ENCODE measurements around the gene MATN3. TPM values are rescaled to one million over a fixed set of nuclear protein-coding genes. Genes with fewer than 3 reads are reported as not detected.

Gene MATN3
- total and polyA plus RNA-seq, 7 donors: 0.32 to 0.82 (median 0.55) TPM; not detected in 2

DNA sequence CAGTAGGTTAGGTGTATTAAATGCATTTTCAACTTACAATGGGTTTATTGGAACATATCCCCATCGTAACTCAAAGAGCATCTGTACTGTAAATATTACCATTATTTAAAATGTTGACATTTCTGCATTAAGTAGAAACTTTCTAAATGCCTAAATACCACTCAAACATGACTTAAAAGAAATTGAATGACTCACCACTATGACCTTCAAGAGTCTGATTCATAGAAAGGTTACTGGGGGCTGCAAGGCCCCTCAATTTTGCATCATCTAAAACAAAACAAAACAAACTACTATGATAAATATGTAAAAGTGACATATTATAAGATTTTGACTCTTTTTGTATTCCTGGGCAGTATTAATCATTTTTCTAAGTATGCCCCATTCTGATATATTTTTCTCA is 30.2 kb downstream of the MATN3 start:
- Histone ChIP-seq H3K4me3 (no peak overlapping the region), H3K27me3 (no peaks in the 10 kb centered on the region), H3K27ac (no peak overlapping the region), H3K36me3 (peaks cover 0 to 71% (median 2%) of the 10 kb centered on the region in 4 donors), H3K9me3 (no peaks in the 10 kb centered on the region), H3K4me1 (no peaks in the 10 kb centered on the region)
- TF ChIP-seq EP300 (IDR thresholded peaks at IDR 0.05): no peak
- no peak for TF ChIP-seq POLR2A (IDR thresholded peaks at IDR 0.05)
- TF ChIP-seq, protein P1, sequence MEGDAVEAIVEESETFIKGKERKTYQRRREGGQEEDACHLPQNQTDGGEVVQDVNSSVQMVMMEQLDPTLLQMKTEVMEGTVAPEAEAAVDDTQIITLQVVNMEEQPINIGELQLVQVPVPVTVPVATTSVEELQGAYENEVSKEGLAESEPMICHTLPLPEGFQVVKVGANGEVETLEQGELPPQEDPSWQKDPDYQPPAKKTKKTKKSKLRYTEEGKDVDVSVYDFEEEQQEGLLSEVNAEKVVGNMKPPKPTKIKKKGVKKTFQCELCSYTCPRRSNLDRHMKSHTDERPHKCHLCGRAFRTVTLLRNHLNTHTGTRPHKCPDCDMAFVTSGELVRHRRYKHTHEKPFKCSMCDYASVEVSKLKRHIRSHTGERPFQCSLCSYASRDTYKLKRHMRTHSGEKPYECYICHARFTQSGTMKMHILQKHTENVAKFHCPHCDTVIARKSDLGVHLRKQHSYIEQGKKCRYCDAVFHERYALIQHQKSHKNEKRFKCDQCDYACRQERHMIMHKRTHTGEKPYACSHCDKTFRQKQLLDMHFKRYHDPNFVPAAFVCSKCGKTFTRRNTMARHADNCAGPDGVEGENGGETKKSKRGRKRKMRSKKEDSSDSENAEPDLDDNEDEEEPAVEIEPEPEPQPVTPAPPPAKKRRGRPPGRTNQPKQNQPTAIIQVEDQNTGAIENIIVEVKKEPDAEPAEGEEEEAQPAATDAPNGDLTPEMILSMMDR (IDR thresholded peaks at IDR 0.05): no peak
- TF ChIP-seq POLR2AphosphoS5 (IDR thresholded peaks at IDR 0.05): no peak
- intact Hi-C loops (cut with DNase I): no loop called here
- WGBS, 2 donors: 86 to 87% methylated on average over 1 of the region's 1 CpG
- DNase-seq: no peak

GRCh38 chr2:19979932-19980331 is 32.5 kb downstream of the MATN3 start:
- 53 to 66% methylated on average over 1 of the region's 1 CpG for WGBS, 2 donors
- Histone ChIP-seq H3K36me3 (peaks cover 0 to 77% (median 2%) of the 10 kb centered on the region in 4 donors), H3K27me3 (no peaks in the 10 kb centered on the region), H3K27ac (no peak overlapping the region), H3K4me1 (no peaks in the 10 kb centered on the region), H3K9me3 (no peaks in the 10 kb centered on the region), H3K4me3 (no peak overlapping the region)
- TF ChIP-seq POLR2A (IDR thresholded peaks at IDR 0.05) (no peak), POLR2AphosphoS5 (IDR thresholded peaks at IDR 0.05) (no peak), EP300 (IDR thresholded peaks at IDR 0.05) (no peak)
- TF ChIP-seq, protein P1 (IDR thresholded peaks at IDR 0.05): no peak
- intact Hi-C loops (cut with DNase I): no loop called here
- DNase-seq: no peak

GRCh38 chr2:19973466-19973865 is 39.0 kb downstream of the MATN3 start:
- TF ChIP-seq POLR2A (IDR thresholded peaks at IDR 0.05) (no peak), POLR2AphosphoS5 (IDR thresholded peaks at IDR 0.05) (no peak), EP300 (IDR thresholded peaks at IDR 0.05) (no peak)
- TF ChIP-seq, protein P1 (IDR thresholded peaks at IDR 0.05): no peak
- Histone ChIP-seq H3K9me3 (no peaks in the 10 kb centered on the region), H3K27ac (no peak overlapping the region), H3K4me1 (no peaks in the 10 kb centered on the region), H3K4me3 (no peak overlapping the region), H3K36me3 (peaks cover 0 to 62% (median 4%) of the 10 kb centered on the region in 4 donors), H3K27me3 (no peaks in the 10 kb centered on the region)
- intact Hi-C loops (cut with DNase I): no loop called here
- 94% methylated on average over 8 of the region's 8 CpGs for WGBS, 2 donors
- DNase-seq: no peak

DNA sequence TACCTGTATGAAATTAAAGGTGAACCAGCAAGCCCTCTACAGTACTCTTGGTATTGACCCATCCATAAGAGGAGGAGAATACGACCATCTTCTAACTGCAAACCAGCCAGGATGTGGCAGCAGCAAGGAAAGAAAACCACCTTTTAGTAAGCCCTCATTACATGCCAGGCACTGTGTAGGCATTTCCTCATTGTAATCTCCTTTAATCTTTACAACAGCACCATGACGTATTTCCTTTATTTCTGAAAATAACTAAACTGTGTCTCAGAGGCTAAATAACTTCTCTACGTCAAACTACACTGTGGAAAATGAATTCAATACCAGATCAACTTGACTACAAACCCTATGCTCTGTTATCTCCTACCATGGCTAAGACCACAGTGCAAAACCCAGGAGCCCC is 40.8 kb downstream of the MATN3 start:
- Histone ChIP-seq H3K27me3 (no peaks in the 10 kb centered on the region), H3K27ac (no peak overlapping the region), H3K4me3 (no peak overlapping the region), H3K4me1 (no peaks in the 10 kb centered on the region), H3K9me3 (no peaks in the 10 kb centered on the region), H3K36me3 (peaks cover 0 to 47% (median 2%) of the 10 kb centered on the region in 4 donors)
- intact Hi-C loops (cut with DNase I): no loop called here
- DNase-seq: no peak
- TF ChIP-seq, protein P1 (IDR thresholded peaks at IDR 0.05): no peak
- TF ChIP-seq POLR2AphosphoS5 (IDR thresholded peaks at IDR 0.05): no peak
- TF ChIP-seq EP300 (IDR thresholded peaks at IDR 0.05): no peak
- no peak for TF ChIP-seq POLR2A (IDR thresholded peaks at IDR 0.05)
- 48 to 54% methylated on average over 3 of the region's 3 CpGs for WGBS, 2 donors

DNA sequence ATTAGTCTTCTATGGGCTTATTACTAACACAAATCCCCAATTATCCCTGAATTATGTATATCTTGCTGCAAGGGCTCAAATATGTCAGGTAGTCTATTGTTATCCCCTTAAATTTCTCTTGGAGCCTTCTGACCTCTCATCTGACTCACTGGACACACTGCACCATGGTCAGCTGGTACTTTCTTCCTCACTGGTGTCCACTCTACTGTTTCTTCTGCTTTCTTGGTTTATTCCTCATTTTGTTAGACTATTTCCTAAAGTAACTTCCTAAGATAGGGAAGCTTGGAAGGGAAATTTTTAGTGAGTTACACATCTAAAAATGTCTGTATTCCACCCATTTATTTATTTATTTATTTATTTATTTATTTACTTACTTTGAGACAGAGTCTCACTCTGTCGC is 49.1 kb downstream of the MATN3 start:
- H3K27ac ChIP-seq: no peak overlapping the region
- H3K36me3 ChIP-seq: peaks cover 0 to 26% (median 2%) of the 10 kb centered on the region in 4 donors
- intact Hi-C loops (cut with DNase I): no loop called here
- H3K4me1 ChIP-seq: no peaks in the 10 kb centered on the region
- no peaks in the 10 kb centered on the region for H3K9me3 ChIP-seq
- no peak for DNase-seq
- H3K27me3 ChIP-seq: no peaks in the 10 kb centered on the region
- no peak for TF ChIP-seq POLR2A (IDR thresholded peaks at IDR 0.05)
- no peak for TF ChIP-seq EP300 (IDR thresholded peaks at IDR 0.05)
- TF ChIP-seq, protein P1 (IDR thresholded peaks at IDR 0.05): no peak
- TF ChIP-seq POLR2AphosphoS5 (IDR thresholded peaks at IDR 0.05): no peak
- no peak overlapping the region for H3K4me3 ChIP-seq
- 94 to 98% methylated on average over 1 of the region's 1 CpG for WGBS, 2 donors
